IPS-15b (cell line): ENCODE data around the gene PLA2G12B.
"Not testable (repeated sequence)": the region's sequence is repeated elsewhere in the genome, so short reads cannot be mapped to it uniquely, and the experiment has no call there.

Experiments used
- H3K27me3 ChIP-seq: one replicate; pipeline ENCODE4 v1.6.1; 2013; ENCODE audit warnings: low read length; ENCODE audit not compliant: control insufficient read depth, insufficient read depth
- H3K36me3 ChIP-seq: one replicate; pipeline ENCODE4 v1.6.1; 2013; ENCODE audit warnings: low read length; ENCODE audit not compliant: control insufficient read depth, insufficient read depth
- H3K4me1 ChIP-seq: one replicate; pipeline ENCODE4 v1.6.1; 2013; ENCODE audit warnings: mild to moderate bottlenecking, low read length; ENCODE audit not compliant: control insufficient read depth, insufficient read depth
- H3K4me3 ChIP-seq: one replicate; pipeline ENCODE4 v1.5.1; 2013; ENCODE audit warnings: low read depth, low read length
- H3K9ac ChIP-seq: one replicate; pipeline ENCODE4 v1.6.1; 2013; ENCODE audit warnings: low read depth, mild to moderate bottlenecking, low read length
- H3K9me3 ChIP-seq: one replicate; pipeline ENCODE4 v1.6.1; 2013; ENCODE audit warnings: mild to moderate bottlenecking, low read length; ENCODE audit not compliant: control insufficient read depth, insufficient read depth

The PLA2G12B gene

DNA sequence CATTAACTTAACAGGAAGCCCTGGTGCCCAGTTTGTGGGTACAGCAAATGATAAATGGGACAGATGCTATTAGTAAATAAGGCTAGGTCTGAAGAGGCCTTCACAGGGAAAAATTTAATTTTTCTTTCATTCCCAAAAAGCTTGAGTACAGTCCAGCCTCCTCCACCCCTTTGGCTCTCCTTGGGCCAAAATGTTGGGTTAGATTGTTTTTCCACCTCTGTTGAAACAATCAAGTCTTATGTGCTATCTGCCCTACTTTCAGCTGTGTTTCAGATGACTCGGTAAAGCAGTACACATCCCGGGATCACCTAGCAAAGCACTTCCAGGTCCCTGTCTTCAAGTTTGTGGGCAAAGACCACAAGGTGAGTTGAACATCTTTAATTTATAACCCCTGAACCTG is 24.3 kb downstream of the PLA2G12B start:
- Histone ChIP-seq H3K36me3 (no peaks in the 10 kb centered on the region), H3K27me3 (no peaks in the 10 kb centered on the region), H3K4me3 (no peak overlapping the region), H3K9ac (no peak overlapping the region), H3K4me1 (no peaks in the 10 kb centered on the region), H3K9me3 (no peaks in the 10 kb centered on the region)

DNA sequence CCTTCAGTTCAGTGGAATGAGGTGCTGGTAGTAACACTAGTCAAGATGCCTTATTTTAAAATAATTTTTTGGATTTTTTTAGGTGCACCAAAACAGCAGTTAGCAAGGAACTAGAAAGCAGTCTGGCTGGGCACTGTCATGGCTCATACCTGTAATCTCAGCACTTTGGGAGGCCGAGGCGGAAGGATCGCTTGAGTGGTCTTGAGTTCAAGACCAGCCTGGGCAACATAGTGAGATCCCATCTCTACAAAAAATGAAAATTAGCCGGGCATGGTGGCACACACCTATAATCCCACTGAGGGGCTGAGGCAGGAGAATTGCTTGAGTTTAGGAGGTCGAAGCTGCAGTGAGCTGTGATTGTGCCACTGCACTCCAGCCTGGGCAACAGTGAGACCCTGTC is 25.8 kb downstream of the PLA2G12B start:
- H3K27me3 ChIP-seq: no peaks in the 10 kb centered on the region
- H3K9ac ChIP-seq: no peak overlapping the region
- H3K36me3 ChIP-seq: no peaks in the 10 kb centered on the region
- H3K4me1 ChIP-seq: no peaks in the 10 kb centered on the region
- no peaks in the 10 kb centered on the region for H3K9me3 ChIP-seq
- no peak overlapping the region for H3K4me3 ChIP-seq

DNA sequence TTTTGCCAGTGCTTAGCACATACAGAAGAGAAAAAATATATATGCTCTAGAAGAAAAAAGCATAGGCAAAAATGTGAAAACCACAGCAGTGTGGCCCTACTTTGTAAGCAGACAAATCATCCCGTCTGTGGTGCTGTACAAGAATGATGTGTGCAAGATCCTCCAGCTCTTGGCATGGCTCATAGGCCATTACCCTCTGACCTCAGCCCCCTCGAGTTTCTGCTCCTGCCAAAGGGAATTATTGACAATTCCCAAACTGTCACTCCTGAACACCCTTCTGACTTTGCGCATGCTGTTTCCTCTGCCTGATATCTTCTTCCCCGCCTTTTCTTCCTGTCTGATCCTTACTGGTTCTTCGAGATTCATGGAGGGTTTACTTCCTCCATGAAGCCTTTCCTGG is 27.1 kb downstream of the PLA2G12B start:
- Histone ChIP-seq H3K36me3 (no peaks in the 10 kb centered on the region), H3K9me3 (no peaks in the 10 kb centered on the region), H3K27me3 (no peaks in the 10 kb centered on the region), H3K9ac (no peak overlapping the region), H3K4me1 (no peaks in the 10 kb centered on the region), H3K4me3 (no peak overlapping the region)

DNA sequence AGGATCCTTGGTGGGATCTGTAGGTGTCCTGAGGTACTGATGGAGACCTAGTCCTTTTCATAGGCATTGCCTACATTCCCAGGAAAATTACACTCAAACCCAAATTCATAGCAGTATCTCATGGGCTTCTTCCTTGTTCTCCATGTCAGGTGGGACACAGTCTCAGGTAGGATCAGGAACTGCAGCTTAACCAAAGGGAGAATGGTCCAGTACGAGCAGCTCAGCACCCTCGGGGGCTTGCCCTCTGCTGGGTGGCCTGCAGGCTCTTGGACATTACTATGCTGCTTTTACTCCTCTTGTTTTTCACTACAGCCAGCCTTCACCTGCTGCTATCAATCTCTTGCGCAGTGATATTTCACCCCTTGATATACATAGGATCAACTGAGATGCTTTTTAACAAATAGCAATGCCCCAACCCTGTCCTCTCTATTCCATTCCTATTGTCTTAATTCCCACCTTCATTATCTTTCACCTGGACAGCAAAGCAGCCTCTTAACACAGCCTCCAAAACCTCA is 28.6 kb downstream of the PLA2G12B start:
- Histone ChIP-seq H3K4me3 (no peak overlapping the region), H3K27me3 (no peaks in the 10 kb centered on the region), H3K36me3 (no peaks in the 10 kb centered on the region), H3K9ac (no peak overlapping the region), H3K4me1 (no peaks in the 10 kb centered on the region), H3K9me3 (no peaks in the 10 kb centered on the region)

DNA sequence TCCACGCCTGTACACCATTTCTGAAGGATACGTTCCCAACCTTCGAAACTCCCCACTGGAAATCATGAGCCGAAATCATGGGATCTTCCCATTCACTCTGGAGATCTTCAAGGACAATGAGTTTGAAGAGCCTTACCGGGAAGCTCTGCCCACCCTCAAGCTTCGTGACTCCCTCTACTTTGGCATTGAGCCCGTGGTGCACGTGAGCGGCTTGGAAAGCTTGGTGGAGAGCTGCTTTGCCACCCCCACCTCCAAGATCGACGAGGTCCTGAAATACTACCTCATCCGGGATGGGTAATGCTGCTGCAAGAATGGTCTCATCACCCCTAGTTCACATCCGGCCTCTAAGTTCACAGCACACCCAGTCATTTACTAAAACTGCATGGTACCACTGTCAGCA is 30.3 kb downstream of the PLA2G12B start:
- H3K4me3 ChIP-seq: no peak overlapping the region
- no peaks in the 10 kb centered on the region for H3K4me1 ChIP-seq
- no peaks in the 10 kb centered on the region for H3K36me3 ChIP-seq
- no peaks in the 10 kb centered on the region for H3K9me3 ChIP-seq
- no peak overlapping the region for H3K9ac ChIP-seq
- H3K27me3 ChIP-seq: no peaks in the 10 kb centered on the region

DNA sequence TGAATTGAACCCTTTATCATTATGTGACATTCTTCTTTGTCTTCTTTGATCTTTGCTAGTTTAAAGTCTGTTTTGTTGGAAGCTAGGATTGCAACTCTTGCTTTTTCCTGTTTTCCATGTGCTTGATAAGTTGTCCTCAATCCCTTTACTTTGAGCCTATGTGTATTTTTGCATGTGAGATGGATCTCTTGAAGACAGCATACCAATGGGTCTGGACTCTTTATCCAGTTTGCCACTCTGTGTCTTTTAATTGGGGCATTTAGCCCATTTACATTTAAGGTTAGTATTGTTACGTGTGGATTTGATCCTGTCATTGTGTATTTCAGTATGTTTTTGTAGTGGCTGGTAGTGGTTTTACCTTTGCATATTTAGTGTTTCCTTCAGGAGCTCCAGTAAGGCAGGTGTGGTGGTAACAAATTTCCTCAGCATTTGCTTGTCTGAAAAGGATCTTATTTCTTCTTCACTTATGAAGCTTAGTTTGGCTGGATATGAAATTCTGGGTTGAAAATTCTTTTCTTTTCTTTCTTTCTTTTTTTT is 33.4 kb downstream of the PLA2G12B start:
- not testable (repeated sequence) for H3K4me3 ChIP-seq, H3K4me1 ChIP-seq, H3K36me3 ChIP-seq, H3K9me3 ChIP-seq, H3K27me3 ChIP-seq, H3K9ac ChIP-seq

- no peaks in the 10 kb centered on the region for H3K27me3 ChIP-seq
- no peaks in the 10 kb centered on the region for H3K4me1 ChIP-seq
- no peak overlapping the region for H3K4me3 ChIP-seq
- H3K36me3 ChIP-seq: no peaks in the 10 kb centered on the region
- no peak overlapping the region for H3K9ac ChIP-seq
- H3K9me3 ChIP-seq: no peaks in the 10 kb centered on the region
These were observed 36.3 kb downstream of the PLA2G12B start for GRCh38 chr10:72918352-72918751.

GRCh38 chr10:72917803-72918332 is 36.7 kb downstream of the PLA2G12B start:
- H3K9me3 ChIP-seq, H3K4me1 ChIP-seq, H3K36me3 ChIP-seq, H3K27me3 ChIP-seq, H3K9ac ChIP-seq, H3K4me3 ChIP-seq: not testable (repeated sequence)

DNA sequence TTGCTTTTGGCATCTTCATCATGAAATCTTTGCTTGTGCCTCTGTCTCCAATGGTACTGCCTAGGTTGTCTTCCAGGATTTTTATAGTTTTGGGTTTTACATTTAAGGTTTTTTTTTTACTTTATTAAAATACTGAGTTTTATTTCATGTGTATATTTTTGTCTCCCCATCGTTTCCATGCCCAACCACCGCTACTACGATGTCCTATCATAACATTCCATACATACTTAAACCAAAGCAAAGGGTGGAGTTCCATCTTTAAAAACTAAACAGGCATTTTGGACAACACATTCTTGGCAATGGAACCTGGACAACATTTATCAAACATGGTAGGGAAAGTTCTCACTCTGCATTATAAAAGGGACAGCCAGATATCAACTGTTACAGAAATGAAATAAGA is 37.4 kb downstream of the PLA2G12B start:
- not testable (repeated sequence) for H3K4me1 ChIP-seq, H3K27me3 ChIP-seq, H3K36me3 ChIP-seq, H3K9ac ChIP-seq, H3K9me3 ChIP-seq, H3K4me3 ChIP-seq

DNA sequence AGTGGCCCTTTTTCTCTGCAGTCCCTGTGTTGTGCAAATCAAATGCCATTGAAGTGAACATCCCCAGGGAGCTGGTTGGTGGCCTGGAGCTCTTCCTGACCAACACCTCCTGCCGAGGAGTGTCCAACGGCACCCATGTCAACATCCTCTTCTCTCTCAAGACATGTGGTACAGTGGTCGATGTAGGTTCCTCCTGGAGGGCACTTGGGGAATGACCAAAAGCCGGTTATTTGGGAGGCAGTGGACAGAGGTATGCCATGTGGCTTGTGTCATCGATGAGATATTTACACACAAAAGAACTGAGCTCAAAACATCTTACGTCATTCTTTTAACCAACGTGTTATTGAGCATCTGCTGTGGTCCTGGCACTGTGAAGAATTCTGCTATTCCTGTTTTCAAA is 41.3 kb downstream of the PLA2G12B start:
- Histone ChIP-seq H3K9me3 (no peaks in the 10 kb centered on the region), H3K4me1 (no peaks in the 10 kb centered on the region), H3K4me3 (no peak overlapping the region), H3K36me3 (no peaks in the 10 kb centered on the region), H3K9ac (no peak overlapping the region), H3K27me3 (no peaks in the 10 kb centered on the region)

DNA sequence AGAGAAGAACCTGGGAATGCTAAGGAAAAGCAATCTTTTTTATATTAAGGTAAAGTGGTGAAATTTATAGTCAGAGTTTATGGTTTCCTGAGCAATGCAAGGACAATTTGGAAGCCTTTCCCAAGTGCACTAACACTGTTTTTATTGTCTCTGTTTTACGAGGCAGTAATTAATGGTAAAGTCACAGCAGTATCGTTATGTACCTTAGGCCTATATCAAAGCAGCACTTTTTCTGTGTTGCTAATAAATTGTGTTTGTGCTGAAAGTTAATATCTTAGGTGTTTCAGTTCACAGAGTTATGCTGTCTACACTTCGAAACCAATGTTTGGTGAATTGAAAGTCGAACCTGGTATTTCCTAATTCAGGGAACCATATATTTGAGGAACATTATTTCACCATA is 41.9 kb downstream of the PLA2G12B start:
- Histone ChIP-seq H3K36me3 (no peaks in the 10 kb centered on the region), H3K9ac (no peak overlapping the region), H3K4me3 (no peak overlapping the region), H3K4me1 (no peaks in the 10 kb centered on the region), H3K27me3 (no peaks in the 10 kb centered on the region), H3K9me3 (no peaks in the 10 kb centered on the region)

DNA sequence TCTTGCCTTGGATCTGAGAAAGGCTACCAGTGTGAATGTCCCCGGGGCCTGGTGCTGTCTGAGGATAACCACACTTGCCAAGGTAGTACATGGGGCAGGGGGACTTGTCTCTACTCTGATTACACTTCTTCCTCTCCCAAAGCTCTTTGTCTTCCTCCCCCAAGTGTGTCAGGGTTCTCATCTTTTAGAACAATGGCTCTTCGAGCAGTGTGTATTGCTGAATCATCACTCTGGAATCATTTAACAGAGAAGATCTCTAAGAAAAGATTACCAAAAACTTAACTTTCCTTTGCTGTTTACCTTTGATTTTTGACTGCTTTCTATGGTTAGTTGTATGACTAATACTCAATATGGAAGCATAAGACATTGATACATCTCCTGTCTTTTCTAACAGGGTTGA is 42.8 kb downstream of the PLA2G12B start:
- no peak overlapping the region for H3K4me3 ChIP-seq
- no peaks in the 10 kb centered on the region for H3K27me3 ChIP-seq
- no peaks in the 10 kb centered on the region for H3K9me3 ChIP-seq
- no peak overlapping the region for H3K9ac ChIP-seq
- no peaks in the 10 kb centered on the region for H3K36me3 ChIP-seq
- H3K4me1 ChIP-seq: no peaks in the 10 kb centered on the region
